SU-DHL-6 (cell line): ENCODE data around the gene CATSPER1.

Experiments used
- H2AFZ ChIP-seq: fragments of 200-600 bp; sonication (generic); 2 replicates; pipeline ENCODE4 v1.6.1; 2014; ENCODE audit warnings: low read depth, mild to moderate bottlenecking, moderate library complexity, mixed read lengths, antibody characterized with exemption, low read length; ENCODE audit not compliant: severe bottlenecking
- H3F3A ChIP-seq: fragments of 200-600 bp; shearing (Covaris generic); 2 replicates; pipeline ENCODE4 v1.6.0; 2016; ENCODE audit warnings: antibody characterized with exemption, mild to moderate bottlenecking; ENCODE audit not compliant: insufficient read depth
- H3K27ac ChIP-seq: fragments of 200-600 bp; sonication (generic); 2 replicates; pipeline ENCODE4 v1.5.1; 2016; ENCODE audit warnings: low read depth, mild to moderate bottlenecking, low read length, moderate library complexity, mixed read lengths
- H3K27me3 ChIP-seq: fragments of 200-600 bp; sonication (generic), shearing (Covaris generic); 2 replicates; pipeline ENCODE4 v1.6.0; 2014; ENCODE audit warnings: mild to moderate bottlenecking, low read length
- H3K36me3 ChIP-seq: fragments of 200-600 bp; sonication (generic); 2 replicates; pipeline ENCODE4 v1.6.1; 2014; ENCODE audit warnings: mild to moderate bottlenecking, low read length, mixed read lengths
- H3K4me2 ChIP-seq: fragments of 300-600, 200-600 bp; shearing (Covaris generic), sonication (generic); 2 replicates; pipeline ENCODE4 v1.6.0; 2014; ENCODE audit warnings: low read length, low read depth, mild to moderate bottlenecking; ENCODE audit not compliant: poor library complexity, severe bottlenecking
- H3K4me3 ChIP-seq: fragments of 200-600 bp; sonication (generic); 2 replicates; pipeline ENCODE4 v1.5.1; 2014; ENCODE audit warnings: antibody characterized with exemption, low read length, mild to moderate bottlenecking, mixed read lengths; ENCODE audit not compliant: insufficient read depth, poor library complexity, severe bottlenecking
- H3K79me2 ChIP-seq: fragments of 200-600 bp; sonication (generic); 2 replicates; pipeline ENCODE4 v1.6.1; 2014; ENCODE audit warnings: mild to moderate bottlenecking, low read length, moderate library complexity; ENCODE audit not compliant: insufficient read depth
- H3K9ac ChIP-seq: fragments of 200-600 bp; sonication (generic); 2 replicates; pipeline ENCODE4 v1.7.0; 2014; ENCODE audit warnings: mild to moderate bottlenecking, low read length
- H3K9me2 ChIP-seq: fragments of 200-600 bp; sonication (generic); replicated peaks from 2 replicates; pipeline ENCODE4 v1.6.1; 2014; ENCODE audit warnings: low read length; ENCODE audit not compliant: insufficient read depth
- H3K9me3 ChIP-seq: fragments of 200-600 bp; sonication (generic); 2 replicates; pipeline ENCODE4 v1.6.1; 2014; ENCODE audit warnings: low read length, mixed read lengths; ENCODE audit not compliant: insufficient read depth
- H4K20me1 ChIP-seq: fragments of 200-600 bp; sonication (generic); 2 replicates; pipeline ENCODE4 v1.6.1; 2014; ENCODE audit warnings: low read depth, mild to moderate bottlenecking, antibody characterized with exemption, low read length, moderate library complexity, mixed read lengths
- EZH2phosphoT487 ChIP-seq: fragments of 200-600 bp; sonication (generic), shearing (Covaris generic); conservative IDR thresholded peaks from 2 replicates; pipeline ENCODE4 v1.6.1; 2018; ENCODE audit warnings: mild to moderate bottlenecking, antibody characterized with exemption, low read length, moderate library complexity, mixed read lengths
- TF ChIP-seq, protein P1 (sequence below): fragments of 200-600 bp; sonication (generic); IDR thresholded peaks from one replicate; pipeline ENCODE4 v1.5.1; 2017; ENCODE audit warnings: antibody characterized with exemption, mild to moderate bottlenecking, low read length, moderate library complexity; ENCODE audit not compliant: insufficient read depth, poor library complexity, severe bottlenecking

CATSPER1 gene

DNA sequence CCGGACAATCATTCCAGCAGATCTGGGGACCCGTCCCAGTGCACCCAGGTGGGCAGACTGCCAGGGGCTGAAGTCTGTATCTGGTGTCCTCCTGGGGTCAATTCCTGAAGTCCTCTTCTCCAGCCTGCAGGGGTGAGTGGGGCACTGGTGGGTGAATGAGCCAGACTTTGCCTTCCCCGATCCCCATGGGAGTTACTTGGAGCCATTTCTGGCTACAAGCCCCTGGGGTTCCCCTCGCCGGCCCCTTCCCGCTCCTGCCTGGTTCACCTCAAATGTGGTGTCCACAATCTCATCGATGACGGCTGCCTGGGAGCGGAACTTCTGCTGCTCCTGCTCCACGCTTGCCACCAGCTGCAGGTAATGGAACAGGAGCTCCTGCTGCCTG, 9.5 kb downstream of the CATSPER1 start:
- Histone ChIP-seq H3F3A (no peaks in the 10 kb centered on the region), H3K27ac (no peak overlapping the region), H3K9me2 (no peaks in the 10 kb centered on the region), H3K9me3 (no peaks in the 10 kb centered on the region), H3K36me3 (no peaks in the 10 kb centered on the region), H3K4me2 (no peak overlapping the region), H3K79me2 (no peaks in the 10 kb centered on the region), H4K20me1 (no peaks in the 10 kb centered on the region), H3K9ac (no peak overlapping the region), H3K4me3 (no peak overlapping the region), H2AFZ (no peak overlapping the region), H3K27me3 (no peaks in the 10 kb centered on the region)
- TF ChIP-seq EZH2phosphoT487 = no peak
- TF ChIP-seq, protein P1, sequence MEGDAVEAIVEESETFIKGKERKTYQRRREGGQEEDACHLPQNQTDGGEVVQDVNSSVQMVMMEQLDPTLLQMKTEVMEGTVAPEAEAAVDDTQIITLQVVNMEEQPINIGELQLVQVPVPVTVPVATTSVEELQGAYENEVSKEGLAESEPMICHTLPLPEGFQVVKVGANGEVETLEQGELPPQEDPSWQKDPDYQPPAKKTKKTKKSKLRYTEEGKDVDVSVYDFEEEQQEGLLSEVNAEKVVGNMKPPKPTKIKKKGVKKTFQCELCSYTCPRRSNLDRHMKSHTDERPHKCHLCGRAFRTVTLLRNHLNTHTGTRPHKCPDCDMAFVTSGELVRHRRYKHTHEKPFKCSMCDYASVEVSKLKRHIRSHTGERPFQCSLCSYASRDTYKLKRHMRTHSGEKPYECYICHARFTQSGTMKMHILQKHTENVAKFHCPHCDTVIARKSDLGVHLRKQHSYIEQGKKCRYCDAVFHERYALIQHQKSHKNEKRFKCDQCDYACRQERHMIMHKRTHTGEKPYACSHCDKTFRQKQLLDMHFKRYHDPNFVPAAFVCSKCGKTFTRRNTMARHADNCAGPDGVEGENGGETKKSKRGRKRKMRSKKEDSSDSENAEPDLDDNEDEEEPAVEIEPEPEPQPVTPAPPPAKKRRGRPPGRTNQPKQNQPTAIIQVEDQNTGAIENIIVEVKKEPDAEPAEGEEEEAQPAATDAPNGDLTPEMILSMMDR = no peak

DNA sequence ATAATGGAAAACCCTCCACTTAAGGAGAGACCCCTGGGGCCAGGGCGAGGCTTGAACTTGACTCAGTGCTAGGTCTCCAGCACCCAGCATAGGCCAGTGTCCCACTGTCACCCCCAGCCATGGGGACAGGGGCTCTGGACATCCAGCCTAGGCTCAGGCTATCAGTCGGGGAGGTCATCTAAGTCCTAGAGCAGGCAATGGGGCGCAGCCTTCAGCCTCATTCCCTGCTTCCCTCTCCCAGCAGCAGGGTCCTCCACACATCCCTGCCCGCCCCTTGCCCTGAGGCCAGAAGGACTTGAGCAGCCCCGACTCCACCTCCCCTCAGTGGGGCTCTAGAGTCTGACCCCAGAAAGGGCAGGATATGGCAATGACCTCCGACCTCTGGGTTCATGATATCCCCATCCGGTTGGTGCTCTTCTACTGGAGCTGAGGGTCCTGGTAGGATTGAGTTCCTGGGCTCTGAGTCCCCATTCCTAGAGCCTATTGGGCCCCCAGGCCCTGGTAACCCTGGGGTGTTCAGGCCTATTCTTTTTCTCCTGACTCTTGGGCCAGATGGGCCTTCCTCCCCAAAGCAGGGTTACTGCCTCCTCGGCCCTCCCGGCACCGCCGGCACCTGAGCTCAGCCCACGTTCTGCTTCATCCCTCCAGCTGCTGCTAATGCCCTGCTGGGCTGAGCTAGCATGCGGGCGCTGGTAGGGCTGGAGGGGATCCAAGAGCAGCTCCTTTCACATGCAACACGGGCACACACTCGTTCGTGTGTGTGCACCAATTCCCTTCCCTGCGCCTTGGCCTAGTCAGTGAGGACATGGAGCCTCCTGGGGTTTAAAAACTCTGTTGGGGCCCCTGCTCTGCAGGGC, 10.1 kb downstream of the CATSPER1 start:
- Histone ChIP-seq H3K9ac (no peak overlapping the region), H3K36me3 (no peaks in the 10 kb centered on the region), H3K4me3 (no peak overlapping the region), H3K4me2 (no peak overlapping the region), H2AFZ (no peak overlapping the region), H3K27ac (no peak overlapping the region), H3K27me3 (no peaks in the 10 kb centered on the region), H3K9me3 (no peaks in the 10 kb centered on the region), H3K79me2 (no peaks in the 10 kb centered on the region), H3F3A (no peaks in the 10 kb centered on the region), H3K9me2 (no peaks in the 10 kb centered on the region), H4K20me1 (no peaks in the 10 kb centered on the region)
- TF ChIP-seq, protein P1 = no peak

DNA sequence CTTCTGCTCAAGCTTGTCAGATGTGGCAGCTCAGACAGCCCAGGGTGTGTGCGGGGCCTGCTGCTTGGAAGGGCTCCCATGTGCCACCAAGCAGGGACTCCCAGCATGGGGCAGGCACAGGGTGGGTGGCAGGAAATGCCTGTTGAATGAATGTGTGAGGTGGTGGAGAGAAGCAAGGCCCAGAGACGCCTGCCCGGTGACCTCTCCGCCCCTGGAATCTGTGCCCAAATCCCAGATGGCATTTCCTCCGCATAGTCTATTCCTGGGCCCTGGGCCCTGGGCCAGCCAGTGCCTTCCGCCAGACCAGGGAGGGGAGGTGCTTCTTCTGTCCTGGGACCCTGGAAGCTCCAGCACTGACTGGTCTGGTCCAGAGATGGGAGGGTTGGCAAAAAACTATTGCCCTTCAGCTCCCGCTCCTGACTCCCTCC, 10.8 kb downstream of the CATSPER1 start:
- H3K9me3 ChIP-seq = no peaks in the 10 kb centered on the region
- H3K9me2 ChIP-seq = no peaks in the 10 kb centered on the region
- H2AFZ ChIP-seq = no peak overlapping the region
- no peak overlapping the region for H3K4me2 ChIP-seq
- no peaks in the 10 kb centered on the region for H3K79me2 ChIP-seq
- no peak overlapping the region for H3K4me3 ChIP-seq
- H3K9ac ChIP-seq = no peak overlapping the region
- H4K20me1 ChIP-seq = no peaks in the 10 kb centered on the region
- no peaks in the 10 kb centered on the region for H3K36me3 ChIP-seq
- H3F3A ChIP-seq = no peaks in the 10 kb centered on the region
- no peaks in the 10 kb centered on the region for H3K27me3 ChIP-seq
- TF ChIP-seq, protein P1 = no peak
- no peak for TF ChIP-seq EZH2phosphoT487
- H3K27ac ChIP-seq = no peak overlapping the region
